ENCODE results near the gene GALNT2. TPM values are rescaled to one million over a fixed set of nuclear protein-coding genes. Genes with fewer than 3 reads are reported as not detected.
A peak's percentile ranks its signal among the peaks of the same experiment; 100 is the strongest.

GALNT2 gene
- total and polyA plus RNA-seq, 9 of the 15 experiments (the other 6 are each of a cell fraction or from before 2014, with no cell fraction given): 1.6 to 106 (median 51.9) TPM

GRCh38 chr1:230167419-230167852, 100.4 kb downstream of the GALNT2 start (continued):
- TF ChIP-seq RFX7 (CRISPR knock-in tag; IDR thresholded peaks at IDR 0.05): no peak
- TF ChIP-seq ARID4B (CRISPR knock-in tag; IDR thresholded peaks at IDR 0.05): no peak
- no peak for TF ChIP-seq KAT2B (IDR thresholded peaks at IDR 0.05; ENCODE audit: low read depth, low read length)
- TF ChIP-seq RBM14 (IDR thresholded peaks at IDR 0.05; ENCODE audit: borderline replicate concordance, insufficient read depth, low read depth, low read length): no peak
- no peak for TF ChIP-seq NFIX (CRISPR knock-in tag; IDR thresholded peaks at IDR 0.05; ENCODE audit: low read depth)
- TF ChIP-seq ZNF695 (CRISPR knock-in tag; IDR thresholded peaks at IDR 0.05): no peak
- TF ChIP-seq PYGO2 (tag; IDR thresholded peaks at IDR 0.05): no peak
- no peak for TF ChIP-seq ZNF212 (CRISPR knock-in tag; IDR thresholded peaks at IDR 0.05)
- TF ChIP-seq DPF2 (IDR thresholded peaks at IDR 0.05): 0 out of 2 replicates have a peak, but pooled peaks have one; percentile 28
- no peak for TF ChIP-seq FUS (optimal IDR thresholded peaks at IDR 0.05; ENCODE audit: low read depth, low read length)
- no peak for TF ChIP-seq SMAD2 (IDR thresholded peaks at IDR 0.05; ENCODE audit: low read depth, low read length)
- TF ChIP-seq ZBTB9 (CRISPR knock-in tag; IDR thresholded peaks at IDR 0.05): no peak
- no peak for TF ChIP-seq HMGN3 (IDR thresholded peaks at IDR 0.05; ENCODE audit: borderline replicate concordance, extremely low read depth, insufficient read length, low read depth, low read length)
- peak; percentile 67 for TF ChIP-seq HMBOX1 (IDR thresholded peaks at IDR 0.05)
- no peak for TF ChIP-seq TAF7 (tag; IDR thresholded peaks at IDR 0.05)
- TF ChIP-seq TAF15 (IDR thresholded peaks at IDR 0.05; ENCODE audit: low read depth, low read length): no peak
- TF ChIP-seq GABPB1 (CRISPR knock-in tag; IDR thresholded peaks at IDR 0.05): 0 out of 2 replicates have a peak, but pooled peaks have one; percentile 21
- TF ChIP-seq CREB5 (CRISPR knock-in tag; IDR thresholded peaks at IDR 0.05): no peak
- no peak for TF ChIP-seq ZNF197 (CRISPR knock-in tag; IDR thresholded peaks at IDR 0.05; ENCODE audit: low read depth)
- TF ChIP-seq XRCC3 (IDR thresholded peaks at IDR 0.05): no peak
- no peak for TF ChIP-seq LCOR (CRISPR knock-in tag; IDR thresholded peaks at IDR 0.05)
- TF ChIP-seq CBX5 (IDR thresholded peaks at IDR 0.05; ENCODE audit: borderline replicate concordance, low read depth): peak; percentile 96

Measured in K562 (cell line).